ENCODE measurements around the gene MIDN. TPM values are rescaled to one million over a fixed set of nuclear protein-coding genes. Genes with fewer than 3 reads are reported as not detected.

MIDN gene
- total RNA-seq, 2 donors from 2014 or later: 36.3 to 43.5 TPM

GRCh38 chr19:1270854-1271527, 22.6 kb downstream of the MIDN start:
- Histone ChIP-seq H3K4me3 (peak overlapping the region in 1 of 2 donors; percentile 34), H3K9me3 (no peaks in the 10 kb centered on the region), H3K27ac (peak overlapping the region in 3 of 4 donors; percentile 95 to 100 (median 98)), H3K27me3 (no peaks in the 10 kb centered on the region), H3K36me3 (replicated peaks in 1 of 2; ENCODE audit: insufficient read depth in 1 of 2, low read depth in 2 of 2) (peaks cover 7 to 18% of the 10 kb centered on the region in 2 donors), H3K4me1 (peaks cover 86% of the 10 kb centered on the region)
- DNase-seq (peak in 3 of 4 donors; percentile 45 to 53 (median 46)), ATAC-seq (no peak)
- TF ChIP-seq POLR2A (IDR thresholded peaks at IDR 0.05): no peak
- TF ChIP-seq, protein P1, sequence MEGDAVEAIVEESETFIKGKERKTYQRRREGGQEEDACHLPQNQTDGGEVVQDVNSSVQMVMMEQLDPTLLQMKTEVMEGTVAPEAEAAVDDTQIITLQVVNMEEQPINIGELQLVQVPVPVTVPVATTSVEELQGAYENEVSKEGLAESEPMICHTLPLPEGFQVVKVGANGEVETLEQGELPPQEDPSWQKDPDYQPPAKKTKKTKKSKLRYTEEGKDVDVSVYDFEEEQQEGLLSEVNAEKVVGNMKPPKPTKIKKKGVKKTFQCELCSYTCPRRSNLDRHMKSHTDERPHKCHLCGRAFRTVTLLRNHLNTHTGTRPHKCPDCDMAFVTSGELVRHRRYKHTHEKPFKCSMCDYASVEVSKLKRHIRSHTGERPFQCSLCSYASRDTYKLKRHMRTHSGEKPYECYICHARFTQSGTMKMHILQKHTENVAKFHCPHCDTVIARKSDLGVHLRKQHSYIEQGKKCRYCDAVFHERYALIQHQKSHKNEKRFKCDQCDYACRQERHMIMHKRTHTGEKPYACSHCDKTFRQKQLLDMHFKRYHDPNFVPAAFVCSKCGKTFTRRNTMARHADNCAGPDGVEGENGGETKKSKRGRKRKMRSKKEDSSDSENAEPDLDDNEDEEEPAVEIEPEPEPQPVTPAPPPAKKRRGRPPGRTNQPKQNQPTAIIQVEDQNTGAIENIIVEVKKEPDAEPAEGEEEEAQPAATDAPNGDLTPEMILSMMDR (IDR thresholded peaks at IDR 0.05): no peak
- intact Hi-C loops (cut with DNase I): loop anchor here (5.0 kb wide), 1 partner anchor 136 kb away; the partner anchor contains the start of gene DAZAP1
- WGBS, 2 donors: 6 to 21% methylated on average over 9 to 26 of the region's 26 CpGs

- peaks cover 86% of the 10 kb centered on the region for H3K4me1 ChIP-seq
- ATAC-seq: no peak
- intact Hi-C loops (cut with DNase I): loop anchor here (5.0 kb wide), 1 partner anchor 136 kb away; the partner anchor contains the start of gene DAZAP1
- peaks cover 7 to 18% of the 10 kb centered on the region in 2 donors for H3K36me3 ChIP-seq (replicated peaks in 1 of 2; ENCODE audit: insufficient read depth in 1 of 2, low read depth in 2 of 2)
- no peaks in the 10 kb centered on the region for H3K9me3 ChIP-seq
- H3K27ac ChIP-seq: peak overlapping the region in 3 of 4 donors; percentile 95 to 100 (median 98)
- TF ChIP-seq POLR2A (IDR thresholded peaks at IDR 0.05): no peak
- TF ChIP-seq, protein P1 (IDR thresholded peaks at IDR 0.05): no peak
- WGBS, 2 donors: 55 to 60% methylated on average over 35 to 37 of the region's 37 CpGs
- no peak overlapping the region for H3K4me3 ChIP-seq
- H3K27me3 ChIP-seq: no peaks in the 10 kb centered on the region
- peak in 1 of 4 donors; percentile 32 for DNase-seq
These were observed 23.4 kb downstream of the MIDN start for GRCh38 chr19:1271528-1272422.

- peaks cover 79% of the 10 kb centered on the region for H3K4me1 ChIP-seq
- H3K9me3 ChIP-seq: no peaks in the 10 kb centered on the region
- WGBS, 2 donors: 69 to 77% methylated on average over 33 of the region's 33 CpGs
- H3K36me3 ChIP-seq (replicated peaks in 1 of 2; ENCODE audit: insufficient read depth in 1 of 2, low read depth in 2 of 2): peaks cover 7 to 18% of the 10 kb centered on the region in 2 donors
- no peak overlapping the region for H3K4me3 ChIP-seq
- TF ChIP-seq, protein P1 (IDR thresholded peaks at IDR 0.05): no peak
- TF ChIP-seq POLR2A (IDR thresholded peaks at IDR 0.05): no peak
- H3K27me3 ChIP-seq: no peaks in the 10 kb centered on the region
- ATAC-seq: no peak
- peak overlapping the region in 2 of 4 donors; percentile 98 to 99 for H3K27ac ChIP-seq
- DNase-seq: no peak
- intact Hi-C loops (cut with DNase I): loop anchor here (5.0 kb wide), 1 partner anchor 135 kb away; the partner anchor contains the start of gene DAZAP1
These were observed 24.3 kb downstream of the MIDN start for GRCh38 chr19:1272423-1273262.

DNA sequence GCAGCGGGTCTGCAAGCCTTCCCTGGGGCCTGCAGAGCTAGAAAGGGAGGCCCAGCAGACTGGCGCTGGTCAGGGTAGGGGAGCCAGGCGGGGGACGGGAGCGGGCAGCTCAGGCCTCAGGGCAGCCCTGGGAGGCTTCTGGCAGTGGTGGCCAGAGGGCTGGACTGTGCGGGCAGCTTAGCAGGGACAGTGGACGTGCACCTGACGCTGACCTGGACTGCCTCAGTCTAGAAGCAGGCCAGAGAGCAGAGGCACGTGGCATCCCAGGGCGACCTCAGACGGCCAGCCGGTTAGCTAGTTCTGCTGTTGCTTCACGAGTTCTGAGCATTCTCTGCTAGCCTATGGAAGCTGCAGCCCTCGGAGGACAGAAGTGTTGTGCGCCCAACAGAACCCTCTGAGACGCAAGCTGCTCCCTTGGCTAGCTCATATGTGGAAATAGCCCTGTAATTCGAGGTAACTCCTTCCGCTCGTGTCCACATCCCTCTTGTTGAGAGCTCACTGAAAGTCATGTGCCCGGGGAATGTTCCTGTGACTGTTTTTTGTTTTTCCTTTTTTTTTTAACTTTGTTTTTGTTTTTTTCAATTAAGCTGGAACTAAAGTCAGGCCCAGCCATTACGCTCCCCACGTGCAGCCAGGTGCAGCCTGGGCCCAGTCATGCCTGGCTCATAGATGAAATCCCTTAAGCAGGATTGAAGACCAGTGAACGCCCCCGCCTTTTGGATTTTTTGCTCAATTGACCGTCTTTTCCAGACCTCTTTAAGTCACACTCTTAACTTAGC, 25.1 kb downstream of the MIDN start:
- DNase-seq (peak in 1 of 4 donors; percentile 20), ATAC-seq (no peak)
- intact Hi-C loops (cut with DNase I): loop anchor here (5.0 kb wide), 1 partner anchor 134 kb away; the partner anchor contains the start of gene DAZAP1
- Histone ChIP-seq H3K36me3 (replicated peaks in 1 of 2; ENCODE audit: insufficient read depth in 1 of 2, low read depth in 2 of 2) (peaks cover 7 to 18% of the 10 kb centered on the region in 2 donors), H3K27me3 (no peaks in the 10 kb centered on the region), H3K9me3 (no peaks in the 10 kb centered on the region), H3K4me3 (no peak overlapping the region), H3K27ac (peak overlapping the region in 3 of 4 donors; percentile 86 to 100 (median 99)), H3K4me1 (peaks cover 71% of the 10 kb centered on the region)
- TF ChIP-seq POLR2A (IDR thresholded peaks at IDR 0.05): peak in 1 of 3 donors; percentile 19
- TF ChIP-seq, protein P1 (IDR thresholded peaks at IDR 0.05): no peak
- WGBS, 2 donors: 80 to 82% methylated on average over 14 to 25 of the region's 25 CpGs

Measured in body of pancreas (tissue), 4 donors.